ENCODE data around the gene HDAC7. TPM values are rescaled to one million over a fixed set of nuclear protein-coding genes. Genes with fewer than 3 reads are reported as not detected.

The HDAC7 gene
- total RNA-seq, 2 experiments from 2014 or later = 331 to 385 TPM

- H3K27ac Mint-ChIP-seq = no peak overlapping the region
- ChIA-PET POLR2A (no interaction called here), CTCF (interaction anchor here (0.6 to 13.4 kb wide), 3 partner anchors 27 to 62 kb away, joined by 3 to 449 read pairs (median 3); partner anchors contain the start of gene SLC48A1)
- ATAC-seq (no peak), DNase-seq (no peak)
- no peak overlapping the region for H3K4me3 Mint-ChIP-seq
- H3K36me3 Mint-ChIP-seq (ENCODE audit: low read depth) = no peaks in the 10 kb centered on the region
- H3K4me1 Mint-ChIP-seq = peaks cover 8% of the 10 kb centered on the region
- no peaks in the 10 kb centered on the region for H3K9me3 Mint-ChIP-seq (ENCODE audit: low read depth)
- intact Hi-C loops (cut with DNase I, micrococcal nuclease) = no loop called here
- peaks cover 2% of the 10 kb centered on the region for H3K27me3 Mint-ChIP-seq
Observed at GRCh38 chr12:47746523-47746922, 73.2 kb downstream of the HDAC7 start.

DNA sequence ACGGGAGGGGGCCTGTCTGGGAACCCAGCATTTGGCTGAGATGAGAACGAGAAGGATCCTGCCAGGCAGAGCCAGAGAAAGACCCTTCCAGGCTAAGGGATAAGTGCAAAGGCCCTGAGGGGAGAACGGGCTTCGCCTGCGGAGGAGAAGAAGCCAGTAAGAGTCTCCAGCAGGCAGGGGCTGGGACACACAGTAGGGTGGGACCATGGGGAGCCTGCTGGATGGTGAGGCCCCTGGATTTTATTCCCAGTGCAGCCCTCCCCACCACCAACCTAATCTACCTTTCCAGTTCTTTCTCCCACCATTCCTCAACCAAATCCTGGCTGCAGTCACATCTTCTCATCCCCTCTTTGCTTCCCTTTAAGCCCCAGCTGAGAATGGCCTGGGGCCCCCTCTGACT is 73.6 kb downstream of the HDAC7 start:
- peaks cover 13% of the 10 kb centered on the region for H3K4me1 Mint-ChIP-seq
- ATAC-seq (no peak), DNase-seq (no peak)
- POLR2A ChIA-PET = no interaction called here
- H3K9me3 Mint-ChIP-seq (ENCODE audit: low read depth) = no peaks in the 10 kb centered on the region
- H3K27me3 Mint-ChIP-seq = peaks cover 2% of the 10 kb centered on the region
- no peak overlapping the region for H3K27ac Mint-ChIP-seq
- H3K36me3 Mint-ChIP-seq (ENCODE audit: low read depth) = no peaks in the 10 kb centered on the region
- intact Hi-C loops (cut with DNase I, micrococcal nuclease) = no loop called here
- CTCF ChIA-PET = interaction anchor here (13.4 kb wide), 1 partner anchor 28 kb away, joined by 449 read pairs; the partner anchor contains the start of gene SLC48A1
- no peak overlapping the region for H3K4me3 Mint-ChIP-seq

GRCh38 chr12:47745485-47746041 is 74.1 kb downstream of the HDAC7 start:
- no peak for ATAC-seq
- Mint-ChIP-seq H3K27ac (peak overlapping the region; percentile 20), H3K27me3 (peaks cover 2% of the 10 kb centered on the region), H3K9me3 (ENCODE audit: low read depth) (no peaks in the 10 kb centered on the region), H3K4me1 (peaks cover 13% of the 10 kb centered on the region), H3K36me3 (ENCODE audit: low read depth) (no peaks in the 10 kb centered on the region), H3K4me3 (no peak overlapping the region)
- ChIA-PET POLR2A (no interaction called here), CTCF (interaction anchor here (5.6 to 13.4 kb wide), 3 partner anchors 13 to 93 kb away, joined by 198 to 449 read pairs (median 218); partner anchors contain the start of genes RAPGEF3 and SLC48A1)
- intact Hi-C loops (cut with DNase I, micrococcal nuclease) = no loop called here
- DNase-seq = no peak

DNA sequence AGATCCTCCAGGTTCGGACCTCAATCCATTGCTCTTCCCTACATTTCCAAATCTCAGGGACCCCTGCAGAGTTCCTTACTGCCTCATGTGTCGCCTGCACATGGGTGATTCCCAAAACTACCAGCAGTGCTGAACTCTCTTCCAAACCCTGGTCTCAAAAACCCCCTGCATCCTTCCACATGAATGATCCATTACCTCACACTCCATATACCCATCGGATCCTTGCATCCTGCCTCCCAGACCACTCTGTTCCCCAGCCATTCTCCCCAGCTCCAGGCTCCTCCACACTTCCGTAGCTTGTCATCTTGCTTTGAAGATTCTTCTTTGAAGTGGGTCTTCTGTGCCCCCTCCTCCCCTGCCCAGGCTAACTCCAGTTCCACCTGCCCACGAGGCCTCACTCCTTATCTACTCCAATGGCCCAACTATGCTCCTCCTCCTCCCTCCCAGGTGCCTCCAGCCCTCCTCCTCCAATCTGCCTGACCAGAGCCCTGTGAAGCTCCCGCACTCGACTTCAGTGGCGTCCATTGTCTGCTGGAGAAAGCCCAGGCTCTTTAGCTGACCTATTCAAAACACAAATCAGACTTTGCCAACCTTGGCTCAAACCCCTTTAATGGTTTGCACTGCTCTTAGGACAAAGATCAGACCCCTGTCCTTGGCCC is 74.8 kb downstream of the HDAC7 start:
- Mint-ChIP-seq H3K27me3 (peaks cover 2% of the 10 kb centered on the region), H3K4me1 (peaks cover 13% of the 10 kb centered on the region), H3K4me3 (no peak overlapping the region), H3K9me3 (ENCODE audit: low read depth) (no peaks in the 10 kb centered on the region), H3K27ac (no peak overlapping the region), H3K36me3 (ENCODE audit: low read depth) (no peaks in the 10 kb centered on the region)
- ATAC-seq = no peak
- intact Hi-C loops (cut with DNase I, micrococcal nuclease) = no loop called here
- no peak for DNase-seq
- ChIA-PET POLR2A (interaction anchor here (1.1 kb wide), 1 partner anchor 22 kb away, joined by 3 read pairs; no protein-coding TSS in a partner anchor), CTCF (interaction anchor here (0.7 to 13.4 kb wide), 10 partner anchors 13 to 420 kb away, joined by 3 to 449 read pairs (median 6); partner anchors contain the start of genes RAPGEF3 and SLC48A1)

GRCh38 chr12:47744005-47744651 is 75.6 kb downstream of the HDAC7 start:
- intact Hi-C loops (cut with DNase I, micrococcal nuclease) = no loop called here
- H3K4me1 Mint-ChIP-seq = peaks cover 17% of the 10 kb centered on the region
- H3K27ac Mint-ChIP-seq = no peak overlapping the region
- H3K9me3 Mint-ChIP-seq (ENCODE audit: low read depth) = no peaks in the 10 kb centered on the region
- no peak overlapping the region for H3K4me3 Mint-ChIP-seq
- DNase-seq (peak; percentile 67), ATAC-seq (peak; percentile 33)
- ChIA-PET POLR2A (interaction anchor here (1.1 kb wide), 1 partner anchor 23 kb away, joined by 3 read pairs; no protein-coding TSS in a partner anchor), CTCF (interaction anchor here (0.6 to 13.4 kb wide), 18 partner anchors 12 to 933 kb away, joined by 3 to 449 read pairs (median 4); partner anchors contain the start of genes RAPGEF3 and SLC48A1)
- H3K27me3 Mint-ChIP-seq = peaks cover 2% of the 10 kb centered on the region
- H3K36me3 Mint-ChIP-seq (ENCODE audit: low read depth) = no peaks in the 10 kb centered on the region

GRCh38 chr12:47743311-47743860 is 76.3 kb downstream of the HDAC7 start:
- ATAC-seq (no peak), DNase-seq (no peak)
- no peaks in the 10 kb centered on the region for H3K36me3 Mint-ChIP-seq (ENCODE audit: low read depth)
- intact Hi-C loops (cut with DNase I, micrococcal nuclease) = loop anchor here (2.0 kb wide), 2 partner anchors 15 to 29 kb away; partner anchors contain the start of gene RAPGEF3 (in 1 of the 2)
- POLR2A ChIA-PET = interaction anchor here (1.1 kb wide), 1 partner anchor 24 kb away, joined by 3 read pairs; no protein-coding TSS in a partner anchor
- CTCF ChIA-PET = interaction anchor here (0.6 to 13.4 kb wide), 33 partner anchors 12 to 934 kb away, joined by 3 to 449 read pairs (median 5); partner anchors contain the start of genes ENDOU, RAPGEF3, SLC48A1 and TMEM106C
- H3K4me1 Mint-ChIP-seq = peaks cover 17% of the 10 kb centered on the region
- H3K27ac Mint-ChIP-seq = no peak overlapping the region
- peaks cover 2% of the 10 kb centered on the region for H3K27me3 Mint-ChIP-seq
- H3K9me3 Mint-ChIP-seq (ENCODE audit: low read depth) = no peaks in the 10 kb centered on the region
- H3K4me3 Mint-ChIP-seq = no peak overlapping the region

DNA sequence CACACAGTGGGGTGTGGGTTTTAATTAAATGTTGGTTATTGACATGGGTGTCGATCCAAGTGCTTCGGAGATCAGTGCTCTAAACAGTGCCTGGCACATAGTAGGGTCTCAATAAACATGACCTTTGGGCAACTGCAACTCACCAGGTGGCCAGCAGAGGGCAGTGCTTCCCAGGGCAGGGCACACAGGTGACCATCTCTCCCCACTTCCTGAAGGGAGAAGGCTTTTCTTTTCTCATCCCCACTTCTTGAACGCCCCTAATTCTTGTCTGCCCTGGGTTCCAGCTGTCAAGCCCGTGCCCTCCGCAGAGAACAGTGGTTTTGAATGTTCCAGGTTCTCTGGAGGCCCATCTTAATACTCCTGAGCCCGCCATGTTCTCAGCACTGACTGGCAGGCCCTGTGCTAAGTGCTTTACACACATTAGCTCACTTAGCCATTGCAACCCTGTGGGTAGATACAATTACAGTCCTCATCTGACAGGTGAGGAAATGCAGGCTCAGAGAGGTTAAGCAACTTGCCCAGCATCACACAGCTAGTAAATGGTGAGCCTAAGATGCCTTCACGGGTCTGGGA is 77.4 kb downstream of the HDAC7 start:
- Mint-ChIP-seq H3K9me3 (ENCODE audit: low read depth) (no peaks in the 10 kb centered on the region), H3K4me1 (peaks cover 17% of the 10 kb centered on the region), H3K36me3 (ENCODE audit: low read depth) (no peaks in the 10 kb centered on the region), H3K27ac (no peak overlapping the region), H3K4me3 (no peak overlapping the region), H3K27me3 (peaks cover 2% of the 10 kb centered on the region)
- peak; percentile 88 for DNase-seq
- intact Hi-C loops (cut with DNase I, micrococcal nuclease) = loop anchor here (1.0 to 2.0 kb wide), 9 partner anchors 16 to 207 kb away; partner anchors contain the start of gene RAPGEF3 (in 1 of the 2)
- ChIA-PET CTCF (interaction anchor here (0.7 to 13.4 kb wide), 40 partner anchors 8 to 1246 kb away, joined by 3 to 449 read pairs (median 4); partner anchors contain the start of genes ENDOU, RAPGEF3, SLC48A1 and TMEM106C), POLR2A (interaction anchor here (0.8 kb wide), 1 partner anchor 13 kb away, joined by 5 read pairs; no protein-coding TSS in a partner anchor)
- ATAC-seq = peak; percentile 59

DNA sequence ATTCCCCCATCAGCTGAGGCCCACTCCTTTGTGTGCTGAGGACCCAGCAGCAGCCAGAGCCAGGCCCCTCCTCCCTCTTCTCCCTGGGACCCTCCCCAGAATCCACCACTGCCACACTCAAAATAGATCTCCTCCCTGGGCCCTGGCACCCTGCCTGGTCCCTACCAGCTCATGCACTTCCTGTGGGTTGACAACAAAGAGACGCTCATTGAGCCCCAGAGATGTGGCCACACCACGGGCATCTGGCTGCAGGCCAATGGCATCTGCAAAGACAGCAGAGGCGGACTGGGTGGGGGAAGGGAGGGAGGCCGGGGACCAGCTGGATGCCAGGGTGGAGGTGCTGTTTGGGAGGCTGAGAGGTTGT is 78.4 kb downstream of the HDAC7 start:
- no peak overlapping the region for H3K27ac Mint-ChIP-seq

GRCh38 chr12:47740606-47741339 is 78.9 kb downstream of the HDAC7 start:
- ATAC-seq = no peak
- intact Hi-C loops (cut with DNase I, micrococcal nuclease) = no loop called here
- CTCF ChIA-PET = interaction anchor here (0.6 to 13.4 kb wide), 24 partner anchors 9 to 557 kb away, joined by 3 to 449 read pairs (median 5); partner anchors contain the start of genes ENDOU, RAPGEF3, SLC48A1 and VDR
- DNase-seq = no peak
- H3K9me3 Mint-ChIP-seq (ENCODE audit: low read depth) = no peaks in the 10 kb centered on the region
- H3K4me3 Mint-ChIP-seq = no peak overlapping the region
- H3K4me1 Mint-ChIP-seq = peaks cover 17% of the 10 kb centered on the region
- H3K27ac Mint-ChIP-seq = no peak overlapping the region
- no peaks in the 10 kb centered on the region for H3K36me3 Mint-ChIP-seq (ENCODE audit: low read depth)
- peaks cover 2% of the 10 kb centered on the region for H3K27me3 Mint-ChIP-seq
- POLR2A ChIA-PET = interaction anchor here (0.8 kb wide), 1 partner anchor 9 kb away, joined by 3 read pairs; no protein-coding TSS in a partner anchor

More for the DNA sequence above, 78.4 kb downstream of the HDAC7 start:
- CTCF ChIA-PET = interaction anchor here (0.6 to 13.4 kb wide), 37 partner anchors 9 to 557 kb away, joined by 3 to 449 read pairs (median 5); partner anchors contain the start of genes ENDOU, RAPGEF3, SLC48A1 and TMEM106C
- Mint-ChIP-seq H3K36me3 (ENCODE audit: low read depth) (no peaks in the 10 kb centered on the region), H3K27me3 (peaks cover 2% of the 10 kb centered on the region), H3K4me3 (no peak overlapping the region), H3K4me1 (peaks cover 17% of the 10 kb centered on the region), H3K9me3 (ENCODE audit: low read depth) (no peaks in the 10 kb centered on the region)
- DNase-seq = peak; percentile 80
- ATAC-seq = peak; percentile 70
- intact Hi-C loops (cut with DNase I, micrococcal nuclease) = no loop called here
- POLR2A ChIA-PET = interaction anchor here (0.8 kb wide), 1 partner anchor 9 kb away, joined by 3 read pairs; no protein-coding TSS in a partner anchor

- peaks cover 2% of the 10 kb centered on the region for H3K27me3 Mint-ChIP-seq
- H3K9me3 Mint-ChIP-seq (ENCODE audit: low read depth) = no peaks in the 10 kb centered on the region
- CTCF ChIA-PET = interaction anchor here (0.7 to 13.4 kb wide), 8 partner anchors 8 to 440 kb away, joined by 3 to 449 read pairs (median 63); partner anchors contain the start of genes RAPGEF3 and SLC48A1
- peaks cover 17% of the 10 kb centered on the region for H3K4me1 Mint-ChIP-seq
- no peak overlapping the region for H3K4me3 Mint-ChIP-seq
- H3K27ac Mint-ChIP-seq = no peak overlapping the region
- DNase-seq = no peak
- intact Hi-C loops (cut with DNase I, micrococcal nuclease) = no loop called here
- H3K36me3 Mint-ChIP-seq (ENCODE audit: low read depth) = no peaks in the 10 kb centered on the region
- POLR2A ChIA-PET = no interaction called here
- ATAC-seq = no peak
Observed at GRCh38 chr12:47739979-47740378, 79.7 kb downstream of the HDAC7 start.

Measured in activated CD4-positive, alpha-beta T cell treated with anti-CD3 and anti-CD28 coated beads for 36 hours (primary cell).